Breast epithelium (tissue), 4 donors: ENCODE results near the gene IMPG2. TPM values are rescaled to one million over a fixed set of nuclear protein-coding genes. Genes with fewer than 3 reads are reported as not detected.

ENCODE experiments used
- DNase-seq, 2 donors: peaks; one replicate each; pipeline ENCODE4 v3.0.0-alpha.2; 2019; ENCODE audit warnings: low spot score in 2 of 2
- H3K27ac ChIP-seq, 2 donors: fragments of 200-600 bp; sonication (generic) in 1 of 2; one replicate each; pipeline ENCODE4 v1.5.1; 2016 to 2019; ENCODE audit warnings: mild to moderate bottlenecking in 1 of 2
- H3K27me3 ChIP-seq, 2 donors: fragments of 200-600 bp; sonication (generic) in 1 of 2; one replicate each; pipeline versions ENCODE4 v1.5.1 to v1.6.0; 2017 to 2019; ENCODE audit warnings: control low read depth in 1 of 2, mild to moderate bottlenecking in 1 of 2
- H3K36me3 ChIP-seq: fragments of 200-600 bp; one replicate; pipeline ENCODE4 v1.5.1; 2019
- H3K4me1 ChIP-seq, 2 donors: fragments of 200-600 bp; sonication (generic); one replicate each; pipeline ENCODE4 v1.5.1; 2016 to 2019; ENCODE audit warnings: control low read depth in 1 of 2
- H3K4me3 ChIP-seq, 3 donors: fragments of 200-600 bp; sonication (generic); 1 replicate in 2 of 3; 2 replicates in 1 of 3; pipeline ENCODE4 v1.5.1; 2016 to 2019; ENCODE audit warnings: mild to moderate bottlenecking in 3 of 3, moderate library complexity in 2 of 3
- H3K9me3 ChIP-seq, 2 donors: fragments of 200-600 bp; sonication (generic) in 1 of 2; one replicate each; pipeline ENCODE4 v1.5.1; 2016 to 2019; ENCODE audit warnings: control low read depth in 1 of 2
- CTCF ChIP-seq, 3 donors: fragments of 450-650 bp; IDR thresholded peaks; one replicate each; pipeline ENCODE4 v1.5.1; 2016 to 2017; ENCODE audit warnings: antibody characterized with exemption in 3 of 3, mild to moderate bottlenecking in 3 of 3, moderate library complexity in 3 of 3
- POLR2A ChIP-seq: fragments of 450-650 bp; IDR thresholded peaks from one replicate; pipeline ENCODE4 v1.6.1; 2016; ENCODE audit warnings: antibody characterized with exemption, mild to moderate bottlenecking, moderate library complexity
- POLR2AphosphoS5 ChIP-seq, 3 donors: sonication (generic); formaldehyde crosslinking; IDR thresholded peaks; one replicate each; pipeline ENCODE4 v1.6.1; 2017; ENCODE audit warnings: antibody characterized with exemption in 3 of 3
- intact Hi-C: fragments of 100-400 bp; cut with DNase I; formaldehyde crosslinking; loops from one replicate; pipeline ENCODE4 v1.15.1; 2023; ENCODE audit warnings: low total_unique reads
- total RNA-seq, 3 donors: library from RNA; depleted of rRNA; stranded (reverse); fragments of >200 nt; gene quantifications; one replicate each; pipeline ENCODE4 v1.1.0, GENCODE V29; 2016

Gene IMPG2
- total RNA-seq, 3 donors from 2014 or later: 0.15 to 0.33 (median 0.32) TPM

GRCh38 chr3:101217472-101218245, 102.7 kb downstream of the IMPG2 start:
- no peak overlapping the region for H3K4me3 ChIP-seq
- intact Hi-C loops: no loop called here
- H3K9me3 ChIP-seq: peaks cover 9 to 11% of the 10 kb centered on the region in 2 donors
- no peaks in the 10 kb centered on the region for H3K27me3 ChIP-seq
- H3K36me3 ChIP-seq: no peaks in the 10 kb centered on the region
- H3K4me1 ChIP-seq: no peaks in the 10 kb centered on the region
- H3K27ac ChIP-seq: no peak overlapping the region
- TF ChIP-seq POLR2AphosphoS5 (IDR thresholded peaks at IDR 0.05) (no peak), CTCF (IDR thresholded peaks at IDR 0.05) (no peak), POLR2A (no peak)
- DNase-seq: no peak

DNA sequence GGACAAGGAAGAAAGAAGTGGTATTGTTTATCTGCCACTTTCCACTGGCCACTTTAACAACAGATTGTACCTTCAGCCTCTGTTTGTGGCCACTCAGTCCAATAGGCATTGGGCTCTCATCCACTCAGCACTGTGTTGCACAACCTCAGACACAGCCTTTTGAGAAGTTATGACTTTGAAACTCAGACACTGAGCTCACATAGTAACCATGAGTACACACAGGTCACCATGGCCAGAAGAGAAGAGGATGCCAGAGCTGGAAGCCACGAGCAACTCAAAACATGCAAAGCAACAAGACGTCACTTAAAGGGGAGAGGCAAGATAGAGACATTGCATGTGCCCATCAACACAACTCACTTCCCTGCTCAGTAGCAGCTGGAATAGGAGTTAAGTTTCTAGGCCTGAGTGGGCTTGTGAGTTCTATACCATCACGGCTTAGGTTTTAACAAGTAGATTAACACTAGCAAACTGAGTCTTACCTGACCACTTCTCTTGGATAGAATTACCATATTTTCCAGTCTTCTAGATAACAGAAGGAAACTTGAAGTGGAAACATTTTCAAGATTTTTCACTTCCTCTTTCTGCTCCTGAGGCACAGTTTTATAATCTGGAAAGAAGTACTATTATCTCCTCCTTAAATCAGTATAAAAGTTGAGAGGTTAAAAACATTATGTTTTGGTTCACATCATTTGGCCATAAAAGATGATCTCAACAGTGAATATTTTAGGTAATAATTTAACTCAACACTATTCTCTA, 103.5 kb downstream of the IMPG2 start:
- peak in 2 of 3 donors; percentile 42 to 62 for TF ChIP-seq POLR2AphosphoS5 (IDR thresholded peaks at IDR 0.05)
- no peak for TF ChIP-seq POLR2A
- H3K27ac ChIP-seq: peak overlapping the region in 1 of 2 donors; percentile 39
- no peaks in the 10 kb centered on the region for H3K27me3 ChIP-seq
- intact Hi-C loops: no loop called here
- H3K4me3 ChIP-seq: no peak overlapping the region
- DNase-seq: peak in 1 of 2 donors; percentile 30
- no peaks in the 10 kb centered on the region for H3K4me1 ChIP-seq
- no peaks in the 10 kb centered on the region for H3K36me3 ChIP-seq
- H3K9me3 ChIP-seq: peaks cover 9 to 11% of the 10 kb centered on the region in 2 donors

DNA sequence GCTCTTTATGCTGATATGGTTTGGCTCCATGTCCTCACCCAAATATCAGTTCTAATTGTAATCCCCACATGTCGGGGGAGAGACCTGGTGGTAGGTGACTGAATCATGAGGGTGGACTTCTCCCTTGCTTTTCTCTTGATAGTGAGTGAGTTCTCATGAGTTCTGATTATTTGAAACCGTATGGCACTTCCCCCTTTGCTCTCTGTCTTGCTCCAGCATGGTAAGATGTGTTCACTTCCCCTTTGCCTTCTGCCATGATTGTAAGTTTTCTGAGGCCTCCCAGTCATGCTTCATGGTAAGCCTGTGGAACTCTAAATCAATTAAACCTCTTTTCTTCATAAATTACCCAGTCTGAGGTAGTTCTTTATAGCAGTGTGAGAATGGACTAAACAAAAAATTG, 107.6 kb downstream of the IMPG2 start:
- intact Hi-C loops: no loop called here
- Histone ChIP-seq H3K4me1 (no peaks in the 10 kb centered on the region), H3K4me3 (no peak overlapping the region), H3K27me3 (no peaks in the 10 kb centered on the region), H3K27ac (no peak overlapping the region), H3K9me3 (peaks cover 9 to 11% of the 10 kb centered on the region in 2 donors), H3K36me3 (no peaks in the 10 kb centered on the region)
- no peak for DNase-seq
- TF ChIP-seq POLR2A (no peak), POLR2AphosphoS5 (IDR thresholded peaks at IDR 0.05) (no peak), CTCF (IDR thresholded peaks at IDR 0.05) (no peak)

DNA sequence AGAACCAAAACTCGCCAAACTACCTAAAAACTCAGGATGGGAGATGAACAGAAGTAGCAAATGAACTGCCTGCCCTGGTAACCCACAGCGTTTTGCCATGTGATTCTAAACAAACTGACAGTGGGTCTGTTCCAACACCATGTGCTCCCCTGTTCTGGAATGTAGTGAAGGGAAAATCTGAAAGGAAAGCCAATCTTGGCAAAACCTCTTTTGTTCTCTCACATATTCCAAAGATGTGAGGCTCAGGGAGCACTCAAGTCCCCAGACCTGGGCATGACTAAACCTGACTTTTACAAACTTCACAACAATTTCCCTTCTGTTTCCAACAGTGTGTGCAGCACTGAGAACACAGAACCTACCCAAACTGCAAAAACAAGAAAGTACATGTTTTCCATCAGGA, 116.1 kb downstream of the IMPG2 start:
- intact Hi-C loops: no loop called here
- peak overlapping the region; percentile 57 to 68 for H3K27ac ChIP-seq
- H3K4me3 ChIP-seq: no peak overlapping the region
- TF ChIP-seq POLR2A (no peak), POLR2AphosphoS5 (IDR thresholded peaks at IDR 0.05) (no peak), CTCF (IDR thresholded peaks at IDR 0.05) (no peak)
- H3K36me3 ChIP-seq: no peaks in the 10 kb centered on the region
- H3K4me1 ChIP-seq: no peaks in the 10 kb centered on the region
- no peaks in the 10 kb centered on the region for H3K27me3 ChIP-seq
- DNase-seq: peak in 1 of 2 donors; percentile 66
- no peaks in the 10 kb centered on the region for H3K9me3 ChIP-seq

DNA sequence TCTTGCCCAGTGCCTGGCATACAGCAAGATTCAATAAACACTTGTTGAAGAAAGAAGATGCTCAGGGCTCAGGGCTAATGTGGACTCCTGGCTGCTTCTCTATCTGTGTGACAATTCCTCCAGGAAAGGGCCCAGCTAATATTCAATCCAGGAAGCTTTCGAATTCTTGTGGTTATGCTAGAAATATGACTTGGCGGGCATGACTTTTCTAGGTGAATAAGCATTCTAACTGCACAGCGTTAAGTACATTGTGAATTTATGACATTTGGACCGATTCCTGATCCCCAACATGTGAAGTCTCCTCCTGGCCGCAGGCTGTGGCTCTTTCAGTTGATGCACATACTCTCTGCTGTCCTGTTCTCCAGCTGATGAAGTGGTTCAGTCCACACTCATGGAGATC, 117.0 kb downstream of the IMPG2 start:
- intact Hi-C loops: no loop called here
- H3K9me3 ChIP-seq: no peaks in the 10 kb centered on the region
- TF ChIP-seq POLR2A (no peak), CTCF (IDR thresholded peaks at IDR 0.05) (no peak)
- no peaks in the 10 kb centered on the region for H3K27me3 ChIP-seq
- H3K27ac ChIP-seq: peak overlapping the region; percentile 57 to 68
- no peaks in the 10 kb centered on the region for H3K4me1 ChIP-seq
- no peak overlapping the region for H3K4me3 ChIP-seq
- peak in 1 of 2 donors; percentile 20 for DNase-seq
- no peaks in the 10 kb centered on the region for H3K36me3 ChIP-seq
